ENCODE results near the gene MRPL11.

The MRPL11 gene

DNA sequence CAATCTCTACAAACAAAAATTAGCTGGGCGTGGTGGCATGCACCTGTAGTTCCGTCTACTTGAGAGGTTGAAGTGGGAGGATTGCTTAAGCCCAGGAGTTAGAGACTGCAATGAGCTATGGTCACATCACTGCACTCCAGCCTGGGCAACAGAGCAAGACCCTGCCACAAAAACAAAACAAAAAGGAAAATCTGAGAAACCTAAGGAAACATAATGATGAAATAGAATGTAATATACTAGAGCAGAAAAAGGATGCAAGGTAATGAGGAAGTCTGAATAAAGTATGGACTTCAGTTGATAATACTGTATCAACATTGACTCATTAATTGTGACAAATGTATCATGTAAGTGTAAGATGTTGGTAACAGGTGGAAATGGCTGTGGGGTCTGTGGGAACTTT lies 9.7 kb downstream of the MRPL11 start:
- no peak for DNase-seq

GRCh38 chr11:66426314-66426713 lies 12.3 kb downstream of the MRPL11 start:
- DNase-seq, result no peak

- DNase-seq, result peak; percentile 43
Observed at GRCh38 chr11:66421492-66422205, 17.0 kb downstream of the MRPL11 start.

DNA sequence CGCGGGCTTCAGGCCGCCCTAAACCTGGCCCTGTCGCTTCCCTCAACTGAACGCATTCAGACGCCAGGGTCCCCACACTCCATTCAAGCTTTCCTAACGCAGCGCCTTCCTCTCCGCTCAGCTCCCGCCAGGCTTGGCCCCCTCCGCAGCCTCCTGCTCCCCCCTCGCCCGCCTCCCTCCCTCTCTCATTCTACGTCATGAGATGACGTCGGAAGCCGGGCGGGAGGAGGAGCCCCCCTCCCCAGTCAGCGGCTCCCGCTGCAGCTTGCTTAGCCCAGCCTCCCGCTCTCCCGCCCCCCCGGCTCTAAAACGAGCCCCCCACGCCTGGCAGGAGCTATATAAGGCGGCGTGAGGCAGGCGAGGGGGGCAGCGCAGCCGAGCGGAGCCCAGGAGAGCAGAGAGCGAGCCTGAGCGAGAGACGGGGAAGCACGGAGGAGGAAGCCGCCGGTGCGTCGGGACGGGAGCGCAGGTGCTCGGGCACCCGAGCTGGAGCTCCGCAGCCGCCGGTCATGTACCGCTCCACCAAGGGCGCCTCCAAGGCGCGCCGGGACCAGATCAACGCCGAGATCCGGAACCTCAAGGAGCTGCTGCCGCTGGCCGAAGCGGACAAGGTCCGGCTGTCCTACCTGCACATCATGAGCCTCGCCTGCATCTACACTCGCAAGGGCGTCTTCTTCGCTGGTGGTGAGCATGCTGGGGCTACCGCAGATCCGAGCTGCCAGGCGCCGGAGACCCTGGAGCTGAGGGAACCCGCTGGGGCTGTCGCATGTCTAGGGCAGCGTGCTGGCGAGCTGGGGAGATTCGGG lies 17.8 kb downstream of the MRPL11 start, which contains the start of gene NPAS4:
Gene NPAS4, plus strand, starts transcription at position 365 of the 806 bp plus-strand sequence. Its CDS starts 145 bp downstream, at position 510.
- peak; percentile 86 for DNase-seq

DNA sequence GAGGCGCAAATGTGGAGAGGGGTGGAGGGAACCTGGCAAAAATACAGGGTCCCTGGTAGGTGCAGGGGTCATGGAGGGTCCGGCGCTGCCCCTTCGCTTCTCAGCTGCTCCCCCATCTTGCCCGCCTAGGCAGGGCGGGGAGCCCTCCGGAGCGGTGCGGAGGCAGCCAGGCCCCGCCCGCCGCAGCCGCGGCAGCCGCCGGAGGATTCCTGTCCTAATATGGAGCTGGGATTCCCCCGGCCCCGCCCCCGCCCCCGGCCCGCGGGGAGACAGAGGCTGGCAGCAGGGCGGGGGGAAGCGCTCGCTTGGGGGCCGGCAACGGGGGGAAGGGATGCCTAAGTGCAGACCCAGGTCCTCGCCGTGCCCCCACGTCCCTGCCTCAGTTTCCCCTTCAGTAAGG lies 18.8 kb downstream of the MRPL11 start:
- DNase-seq, result peak; percentile 53

DNA sequence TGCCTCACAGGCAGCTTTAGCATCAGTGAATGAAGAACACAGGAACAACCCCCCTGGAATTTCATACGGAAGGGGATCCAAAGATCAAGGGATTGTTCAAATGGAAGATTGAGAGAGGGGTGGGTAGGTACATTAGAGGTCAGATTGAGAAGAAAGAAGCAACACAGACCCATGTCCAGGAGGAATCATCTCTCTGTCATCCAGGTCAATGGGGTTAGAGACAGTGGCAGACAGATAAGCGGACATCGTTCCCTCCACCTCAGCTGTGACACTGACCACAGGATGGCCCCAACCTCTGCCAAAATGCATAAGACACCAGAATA lies 19.7 kb downstream of the MRPL11 start:
- no peak for DNase-seq

DNA sequence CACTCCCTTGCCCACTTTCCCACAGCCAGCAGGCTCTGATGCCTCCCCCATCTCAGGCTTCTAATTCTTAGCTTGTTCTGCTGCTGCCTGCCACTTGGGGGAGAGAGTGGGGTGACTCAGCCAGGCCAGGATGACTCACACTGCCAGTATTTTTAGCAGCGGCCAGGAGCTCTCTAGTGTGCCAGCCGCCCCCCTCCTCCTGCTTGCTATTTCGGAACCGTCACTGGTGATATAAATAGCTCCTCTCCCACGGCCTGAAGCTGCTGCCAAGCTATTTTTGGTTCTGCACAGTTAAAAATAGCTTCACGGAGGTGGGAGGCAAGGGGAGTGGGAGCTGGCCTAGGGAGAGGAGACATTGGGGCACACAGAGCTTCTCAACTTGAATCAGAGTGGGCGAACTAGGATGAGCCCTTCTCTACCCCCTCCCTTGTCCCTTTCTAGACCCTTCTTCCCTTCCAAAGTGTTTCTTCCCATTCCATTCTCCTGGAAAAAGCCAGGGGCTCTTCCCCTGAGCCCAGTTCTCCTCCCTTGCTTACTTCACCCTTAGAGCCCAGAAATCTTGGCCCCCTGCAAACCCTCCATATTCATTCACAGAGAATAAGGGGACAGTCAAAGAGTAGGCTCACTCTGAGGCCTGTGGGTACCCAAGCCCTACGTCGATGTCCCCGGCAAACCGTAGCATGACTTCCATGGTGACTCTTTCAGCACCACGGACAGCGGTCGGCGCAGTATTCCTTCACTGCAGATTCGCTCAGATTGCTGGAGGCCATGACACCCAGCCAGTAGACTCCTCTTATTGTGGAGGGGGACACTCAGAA lies 20.3 kb downstream of the MRPL11 start:
- peak; percentile 22 for DNase-seq

GRCh38 chr11:66417000-66417399 lies 21.6 kb downstream of the MRPL11 start:
- DNase-seq, result no peak

DNA sequence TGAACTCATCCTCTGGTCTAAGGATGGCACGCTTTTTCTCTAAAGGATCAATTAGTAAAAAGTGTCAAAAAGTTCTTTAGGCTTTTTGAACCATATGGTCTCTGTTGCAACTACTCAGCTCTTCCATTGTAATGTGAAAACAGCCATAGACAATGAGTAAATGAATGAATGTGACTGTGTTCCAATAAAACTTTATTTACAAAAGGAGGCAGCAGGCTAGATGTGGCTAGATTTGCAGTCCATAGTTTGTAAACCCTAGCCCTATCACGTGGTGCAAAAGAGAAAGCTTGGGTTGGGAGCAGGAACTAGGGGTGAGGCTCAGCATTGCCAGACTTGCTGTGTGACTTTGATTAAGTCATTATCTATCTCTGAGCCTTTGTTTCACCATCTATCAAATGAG lies 23.2 kb downstream of the MRPL11 start:
- DNase-seq, result no peak

DNA sequence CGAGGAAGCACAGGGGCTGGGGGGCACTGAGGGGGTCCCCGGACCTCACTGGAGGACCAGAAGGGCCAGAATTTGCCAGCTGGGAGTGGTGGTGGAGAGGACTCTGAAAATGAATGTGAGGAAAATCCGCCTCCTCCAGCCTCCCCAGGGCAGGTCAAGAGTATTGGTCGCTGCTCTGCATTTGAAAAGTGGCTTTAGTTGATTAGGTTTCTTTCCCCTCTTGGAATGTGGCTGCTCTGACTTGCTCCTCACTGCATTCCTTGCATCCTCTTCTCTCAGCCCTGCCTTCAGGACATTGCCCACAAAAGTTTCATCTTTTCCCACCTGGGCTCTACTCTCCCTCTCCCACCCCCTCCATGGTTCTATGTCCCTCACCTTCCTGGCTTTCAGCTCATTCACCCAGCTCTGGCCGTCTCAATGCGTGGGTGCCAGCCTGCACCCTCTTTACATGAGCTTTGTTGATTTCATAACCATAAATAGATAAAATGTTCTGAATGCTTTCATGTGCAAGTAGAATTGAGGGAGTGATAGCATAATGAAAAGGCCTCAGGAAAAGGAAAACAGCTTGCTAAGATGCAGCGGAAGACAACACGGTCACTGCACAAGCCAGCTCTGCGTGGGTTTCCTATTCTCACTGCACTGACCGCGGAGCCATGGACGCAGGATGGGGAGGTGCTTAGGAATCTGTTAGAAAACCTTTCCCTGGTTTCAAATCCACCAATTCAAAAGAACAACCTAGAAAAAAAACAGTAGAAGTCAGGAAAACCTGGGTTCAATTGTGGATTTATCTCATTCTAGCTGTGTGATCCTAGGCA lies 24.3 kb downstream of the MRPL11 start:
- DNase-seq, result no peak

DNA sequence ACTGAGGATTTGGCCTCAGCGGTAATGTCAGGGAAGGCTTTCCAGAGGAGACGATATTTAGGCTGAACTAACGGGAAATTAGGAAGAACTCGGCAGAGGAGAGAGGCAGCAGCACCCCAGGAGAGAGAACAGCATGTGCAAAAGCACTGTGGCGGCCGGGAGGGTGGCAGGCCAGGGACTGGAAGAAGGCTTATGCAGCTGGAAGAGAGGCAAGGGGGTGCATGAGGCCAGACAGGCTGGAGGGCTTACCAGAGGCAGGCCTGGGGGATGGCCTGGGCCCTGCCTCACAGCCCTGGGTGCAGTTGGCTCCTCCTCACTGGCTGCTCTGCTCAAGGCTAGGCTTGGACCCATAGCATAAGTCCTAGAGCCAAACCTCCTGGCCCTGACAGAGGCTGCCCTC lies 25.5 kb downstream of the MRPL11 start:
- no peak for DNase-seq

GRCh38 chr11:66412110-66412509 lies 26.5 kb downstream of the MRPL11 start:
- DNase-seq, result no peak

GRCh38 chr11:66411323-66411722 lies 27.3 kb downstream of the MRPL11 start:
- no peak for DNase-seq

DNA sequence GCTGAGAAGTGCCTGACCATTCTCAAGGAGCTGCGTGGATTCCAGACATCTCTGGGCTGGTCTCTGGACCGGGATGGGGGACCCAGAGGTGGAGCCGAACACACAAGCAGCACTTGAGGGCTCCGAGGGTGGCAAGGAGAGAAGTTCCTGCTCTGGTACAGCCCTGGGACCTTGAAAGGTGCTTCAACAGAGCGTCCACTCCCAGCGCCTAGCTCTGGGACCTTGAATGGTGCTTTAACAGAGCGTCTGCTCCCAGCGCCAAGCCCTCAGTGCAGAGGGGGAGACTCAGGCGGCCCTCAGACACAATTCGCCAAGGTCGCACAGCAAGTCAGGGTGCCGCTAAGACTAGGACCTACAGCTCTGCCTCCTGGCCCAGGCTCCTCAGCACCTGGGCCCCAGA lies 28.5 kb downstream of the MRPL11 start:
- DNase-seq, result no peak

DNA sequence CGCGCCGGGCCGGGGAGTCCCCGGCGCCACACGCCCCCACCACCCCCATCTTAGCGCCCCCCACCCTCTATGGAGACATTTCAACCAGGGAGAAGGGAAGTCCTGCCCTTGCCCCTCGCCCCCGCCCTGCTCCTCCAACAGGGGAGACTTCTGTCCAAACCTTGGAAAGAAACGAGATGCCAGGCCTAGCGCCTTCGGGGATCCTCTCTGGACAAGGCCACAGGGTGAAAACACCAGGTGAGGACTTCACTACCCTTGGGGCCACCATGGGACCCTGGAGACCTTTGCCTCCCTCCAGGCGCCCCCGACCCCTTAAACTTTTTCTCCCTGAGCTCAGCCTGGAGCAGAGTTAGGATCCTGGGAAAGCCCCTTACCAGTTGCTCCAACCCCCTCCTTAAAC lies 29.4 kb downstream of the MRPL11 start:
- no peak for DNase-seq

DNA sequence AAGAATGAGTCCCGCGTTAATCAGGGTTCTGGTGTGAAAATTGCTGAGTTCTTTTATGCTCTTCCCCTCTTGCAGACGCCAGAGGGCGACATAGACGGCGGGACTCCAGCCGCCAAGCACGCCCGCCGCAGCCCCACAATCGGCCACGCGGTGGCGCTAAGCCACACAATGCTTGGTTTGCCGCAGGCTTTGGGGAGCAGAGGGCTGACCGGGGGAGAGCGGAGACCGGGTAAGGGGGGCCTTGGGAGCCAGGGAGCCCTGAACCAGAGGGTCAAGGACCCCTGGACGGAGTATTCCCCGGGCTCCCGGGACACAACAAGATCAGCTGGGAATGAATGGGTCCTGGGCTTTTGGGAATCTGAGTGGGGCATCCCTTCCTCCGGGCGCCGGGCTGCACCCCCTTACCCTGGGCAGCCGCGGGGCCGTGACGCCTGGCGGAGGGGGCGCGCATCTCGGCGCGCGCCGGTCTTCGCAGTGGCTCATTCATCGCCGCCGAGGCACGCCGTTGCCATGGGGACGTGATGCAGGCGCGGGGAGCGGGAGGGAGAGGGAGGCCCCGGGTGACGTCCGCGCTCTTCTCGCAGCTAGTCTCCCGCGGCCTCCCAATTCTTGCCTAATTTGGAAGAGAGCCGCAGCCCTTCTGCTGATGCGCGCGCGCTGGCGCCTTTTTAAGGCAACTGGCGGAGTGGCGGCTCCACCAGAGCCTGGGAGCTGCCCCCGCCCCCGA lies 30.0 kb downstream of the MRPL11 start:
- DNase-seq, result peak; percentile 94

DNA sequence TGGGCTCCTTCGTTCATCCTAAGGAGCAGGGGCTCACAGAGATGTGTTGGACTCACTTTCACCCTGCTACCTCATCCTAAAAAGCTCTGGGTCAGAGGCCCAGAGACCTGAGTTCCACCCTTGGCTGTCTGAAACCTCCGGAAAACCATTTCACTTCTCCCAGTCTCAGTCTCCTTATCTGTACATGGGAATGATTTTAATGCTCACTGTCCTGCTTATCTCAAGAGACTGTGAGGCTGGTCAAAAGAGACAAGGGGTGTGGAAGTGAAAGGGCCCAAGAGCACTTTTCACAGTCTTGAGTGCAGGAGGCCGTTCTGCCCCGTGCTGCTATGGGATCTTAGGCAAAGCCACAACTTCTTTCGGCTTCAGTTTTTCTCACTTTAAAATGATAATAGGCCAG lies 31.0 kb downstream of the MRPL11 start:
- DNase-seq, result no peak

DNA sequence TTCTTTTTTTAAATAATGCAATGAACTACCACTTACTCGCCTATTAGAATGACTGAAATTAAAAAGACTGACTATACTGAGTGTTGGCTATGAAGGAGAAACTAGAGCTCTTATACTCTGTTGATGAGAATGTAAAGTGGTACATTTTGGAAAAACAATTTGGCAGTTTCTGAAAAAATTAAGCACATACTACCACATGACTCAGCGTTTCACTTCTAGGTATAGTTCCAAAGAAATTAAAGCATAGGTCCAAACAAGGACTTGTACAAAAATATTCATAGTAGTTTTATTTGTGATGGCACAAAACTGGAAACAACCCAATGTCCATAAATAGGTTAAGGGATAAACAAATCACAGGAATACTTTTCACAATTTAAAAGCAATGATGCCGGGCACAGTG lies 44.7 kb downstream of the MRPL11 start:
- DNase-seq, result no peak

DNA sequence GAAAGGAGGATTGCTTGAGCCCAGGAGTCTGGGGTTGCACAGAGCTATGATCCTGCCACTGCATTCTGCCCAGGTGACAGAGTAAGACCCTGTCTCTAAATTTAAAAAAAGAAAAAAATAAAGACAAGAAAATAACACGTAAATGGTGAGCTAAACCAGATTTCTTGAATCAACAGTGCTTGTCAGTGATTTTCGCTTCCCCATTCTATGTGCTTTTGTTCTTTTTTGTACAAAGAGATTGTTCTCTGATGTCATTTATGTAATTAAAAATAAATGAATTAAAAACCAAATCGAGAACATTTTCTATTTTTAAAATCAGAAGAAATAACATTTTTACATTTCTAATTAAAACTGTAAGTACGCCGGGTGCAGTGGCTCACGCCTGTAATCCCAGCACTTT lies 47.3 kb downstream of the MRPL11 start:
- DNase-seq, result no peak

DNA sequence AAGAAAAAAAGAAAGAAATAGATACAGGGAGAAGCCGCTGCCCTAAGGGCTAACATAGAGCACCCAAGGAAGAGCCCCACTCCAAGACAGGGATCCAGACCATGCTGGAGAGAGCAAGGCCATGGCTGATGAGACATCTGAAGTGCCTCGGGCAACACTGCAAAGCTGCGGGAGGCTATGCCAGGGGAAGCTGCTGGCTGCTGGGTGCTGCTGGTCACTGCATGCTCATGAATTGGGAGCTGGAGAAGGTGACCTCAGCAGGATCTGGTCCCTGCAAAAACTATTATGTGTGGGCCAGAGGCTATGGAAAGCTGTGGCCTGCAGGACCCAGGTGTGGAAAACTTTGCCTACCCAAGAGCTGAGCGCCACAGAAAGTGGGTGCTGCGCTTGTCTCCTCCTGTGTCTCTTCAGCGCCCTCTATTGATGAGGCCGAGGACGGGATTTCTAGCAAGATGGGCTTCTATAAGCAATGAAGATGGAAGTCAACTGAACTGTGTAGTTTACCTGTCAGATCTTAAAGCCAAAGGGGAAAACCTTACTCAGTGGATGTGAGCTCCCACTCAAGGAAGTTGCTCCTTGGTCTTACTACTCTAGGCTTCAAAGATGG lies 49.8 kb downstream of the MRPL11 start:
- DNase-seq, result peak; percentile 80

All from NCI-H146 (cell line).